ENCODE data around the gene NFYC.
A peak's percentile ranks its signal among the peaks of the same experiment; 100 is the strongest.

Gene NFYC

DNA sequence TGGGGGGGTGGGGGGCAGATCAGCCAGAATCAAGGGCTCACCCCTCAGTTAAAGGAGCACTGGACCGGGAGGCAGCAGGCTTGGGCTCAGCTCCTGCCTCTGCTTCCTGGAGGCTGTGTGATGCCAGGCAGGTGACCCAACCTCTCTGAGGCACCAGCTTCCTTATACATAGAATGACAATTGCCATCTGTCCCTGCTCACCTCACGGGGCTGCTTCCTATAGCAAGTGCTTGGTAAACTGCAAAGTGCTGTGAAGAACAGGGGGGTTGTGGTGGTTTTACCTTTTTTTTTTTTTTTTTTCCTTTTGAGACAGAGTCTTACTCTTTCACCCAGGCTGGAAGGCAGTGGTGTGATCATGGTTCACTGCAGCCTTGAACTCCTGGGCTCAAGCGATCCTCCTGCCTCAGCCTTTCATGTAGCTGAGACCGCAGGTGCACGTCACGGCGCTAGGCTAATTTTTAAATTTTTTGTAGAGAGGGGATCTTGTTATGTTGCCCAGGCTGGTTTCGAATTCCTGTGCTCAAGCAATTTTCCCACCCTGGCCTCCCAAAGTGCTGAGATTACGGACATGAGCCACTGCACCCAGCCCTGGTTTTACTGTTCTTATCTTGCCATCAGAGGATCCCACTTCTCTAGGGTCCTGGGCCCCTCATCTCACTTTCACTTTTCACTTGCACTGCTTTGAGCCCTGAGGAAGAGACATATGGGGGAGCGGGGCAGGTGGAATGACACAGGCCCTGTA is 103.6 kb downstream of the NFYC start:
- no peak overlapping the region for H3K4me3 ChIP-seq (ENCODE audit: low read depth, low read length)

DNA sequence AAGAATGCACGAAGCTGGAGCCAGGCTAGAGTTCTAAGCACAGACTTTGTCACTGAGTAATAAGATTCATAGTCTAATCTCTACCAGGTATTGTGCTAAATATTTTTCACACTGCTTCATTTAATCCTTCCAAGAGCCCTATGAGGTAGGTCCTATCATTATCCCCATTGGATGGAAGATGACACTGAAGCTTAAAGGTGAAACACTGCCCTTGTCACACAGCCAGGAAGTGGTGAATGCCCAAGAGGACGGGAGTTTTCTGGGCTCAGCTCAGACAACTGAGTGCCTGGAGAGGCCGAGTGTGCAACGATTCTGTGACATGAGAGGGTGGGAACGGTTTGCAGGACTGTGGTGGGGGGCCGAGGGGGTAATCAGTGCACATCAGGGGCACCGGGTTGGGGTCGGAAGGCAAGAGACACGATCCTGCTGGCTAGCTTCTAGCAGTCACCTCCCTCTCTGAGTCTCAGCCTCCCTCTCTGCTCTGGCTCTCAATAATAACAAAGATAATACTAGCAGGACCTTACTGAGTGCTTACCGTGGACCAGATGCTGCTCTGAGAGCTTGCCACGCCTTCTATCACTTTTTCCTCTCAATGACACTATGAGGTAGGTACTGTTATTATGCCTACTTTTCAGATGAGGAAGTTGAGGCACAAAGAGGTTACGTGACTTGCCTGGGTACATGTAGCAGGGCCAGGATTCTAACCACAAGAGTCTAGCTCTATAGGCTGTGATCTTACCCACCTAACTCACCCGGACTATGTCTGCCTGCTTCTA is 104.5 kb downstream of the NFYC start:
- no peak overlapping the region for H3K4me3 ChIP-seq (ENCODE audit: low read depth, low read length)

DNA sequence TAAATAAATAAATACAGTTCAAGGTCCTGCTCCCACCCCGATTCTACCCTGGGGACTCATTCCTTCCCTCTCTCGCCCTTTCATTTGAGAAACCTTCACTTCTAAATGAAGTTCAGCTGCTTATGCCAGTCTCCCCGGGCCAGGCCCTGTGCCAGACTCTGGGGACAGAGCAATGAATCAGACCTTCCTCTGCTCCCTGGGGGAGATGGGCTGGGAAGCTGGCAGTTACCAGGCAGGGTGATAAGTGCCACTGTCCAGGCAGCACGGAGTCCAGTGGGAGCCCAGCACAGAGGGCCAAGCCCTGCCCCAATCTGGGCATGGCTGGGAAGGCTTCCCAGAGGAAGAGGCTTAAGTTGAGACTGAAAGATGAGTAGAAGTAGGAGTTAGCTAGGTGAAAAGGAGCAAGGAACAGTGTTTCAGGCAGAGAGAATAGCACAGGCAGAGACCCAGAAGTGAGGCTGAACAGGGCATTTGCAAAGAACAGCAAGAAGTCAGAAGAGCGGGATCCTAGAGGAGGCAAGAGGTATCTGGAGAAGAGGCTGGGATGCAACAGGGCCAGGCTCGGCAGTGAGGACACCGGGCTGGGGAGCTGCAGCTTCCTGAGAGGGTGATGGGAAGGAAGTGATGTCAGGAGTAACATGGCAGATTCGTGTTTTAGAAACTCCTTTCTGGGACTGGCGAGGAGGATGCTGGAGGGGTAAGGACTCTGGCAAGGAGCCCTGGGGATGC is 105.6 kb downstream of the NFYC start:
- no peak overlapping the region for H3K4me3 ChIP-seq (ENCODE audit: low read depth, low read length)

GRCh38 chr1:40797668-40798010 is 106.1 kb downstream of the NFYC start:
- no peak overlapping the region for H3K4me3 ChIP-seq (ENCODE audit: low read depth, low read length)

DNA sequence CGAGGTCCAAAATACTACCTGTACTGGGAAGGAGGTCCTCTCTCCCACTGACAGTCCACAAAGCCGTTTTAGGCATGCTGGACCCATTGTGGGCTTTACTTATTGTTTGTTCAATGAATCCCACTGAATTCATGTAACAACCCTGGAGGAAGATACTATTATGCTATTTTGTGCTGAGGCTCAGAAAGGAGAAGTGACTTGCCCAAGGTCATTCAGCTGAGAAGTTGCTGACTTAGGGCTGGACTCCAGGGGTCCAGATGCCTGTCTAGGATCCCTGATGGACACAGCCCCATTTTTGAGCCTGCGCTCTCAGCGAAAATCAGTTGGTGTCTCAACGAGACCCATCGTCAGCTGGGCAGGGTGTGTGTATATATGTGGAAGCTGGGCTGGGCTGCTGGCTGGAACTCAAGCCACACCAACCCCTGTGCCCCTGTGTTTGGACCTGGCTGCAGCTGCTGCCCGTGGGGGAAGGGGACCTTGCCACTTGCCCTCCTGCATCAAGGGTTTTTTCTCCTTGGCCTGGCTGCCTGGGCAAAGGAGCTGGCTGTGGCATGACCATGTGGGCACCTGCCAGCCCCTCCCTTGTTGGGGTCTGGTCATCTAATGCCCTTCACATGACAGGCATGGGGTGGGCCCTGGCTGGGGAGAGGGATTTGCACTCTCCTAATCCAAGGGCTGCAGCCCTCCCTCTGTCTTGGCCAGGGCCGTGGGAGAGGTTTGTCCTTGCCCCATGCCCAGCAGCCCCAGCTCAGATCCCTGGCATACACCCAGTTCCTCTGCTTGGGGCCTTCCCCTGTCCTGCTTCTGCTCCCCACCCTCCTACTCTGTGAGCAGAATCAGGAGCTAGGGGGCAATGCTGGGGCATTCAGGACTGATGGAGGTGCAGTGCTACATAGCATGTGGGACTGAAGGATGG is 107.1 kb downstream of the NFYC start:
- H3K4me3 ChIP-seq (ENCODE audit: low read depth, low read length) = no peak overlapping the region

DNA sequence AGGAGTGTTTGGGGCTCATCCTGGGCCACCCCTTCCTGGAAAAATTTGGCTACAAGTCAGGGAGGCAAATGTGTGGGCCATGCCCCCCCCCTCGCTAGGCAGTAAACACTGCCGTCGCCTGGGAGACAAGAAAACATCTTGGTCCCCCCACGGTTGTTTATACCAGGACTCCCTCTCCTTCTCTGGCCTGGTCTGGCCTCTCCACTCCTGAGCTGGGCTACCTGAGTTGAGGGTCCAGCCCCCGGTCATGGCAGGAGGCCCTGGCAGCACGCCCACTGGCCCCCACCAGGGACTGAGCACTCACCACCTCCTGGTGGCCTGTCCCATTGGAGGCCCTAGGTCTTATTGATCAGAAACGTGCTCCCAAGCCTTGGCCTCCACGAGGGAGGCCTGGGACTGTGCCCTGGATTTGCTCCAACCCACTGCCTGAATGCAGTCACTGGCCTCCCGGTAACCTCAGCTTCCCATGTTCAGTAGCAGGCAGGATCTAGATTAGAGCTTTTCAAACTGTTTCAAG is 107.9 kb downstream of the NFYC start:
- no peak overlapping the region for H3K4me3 ChIP-seq (ENCODE audit: low read depth, low read length)

GRCh38 chr1:40801742-40802077 is 110.2 kb downstream of the NFYC start:
- no peak overlapping the region for H3K4me3 ChIP-seq (ENCODE audit: low read depth, low read length)

DNA sequence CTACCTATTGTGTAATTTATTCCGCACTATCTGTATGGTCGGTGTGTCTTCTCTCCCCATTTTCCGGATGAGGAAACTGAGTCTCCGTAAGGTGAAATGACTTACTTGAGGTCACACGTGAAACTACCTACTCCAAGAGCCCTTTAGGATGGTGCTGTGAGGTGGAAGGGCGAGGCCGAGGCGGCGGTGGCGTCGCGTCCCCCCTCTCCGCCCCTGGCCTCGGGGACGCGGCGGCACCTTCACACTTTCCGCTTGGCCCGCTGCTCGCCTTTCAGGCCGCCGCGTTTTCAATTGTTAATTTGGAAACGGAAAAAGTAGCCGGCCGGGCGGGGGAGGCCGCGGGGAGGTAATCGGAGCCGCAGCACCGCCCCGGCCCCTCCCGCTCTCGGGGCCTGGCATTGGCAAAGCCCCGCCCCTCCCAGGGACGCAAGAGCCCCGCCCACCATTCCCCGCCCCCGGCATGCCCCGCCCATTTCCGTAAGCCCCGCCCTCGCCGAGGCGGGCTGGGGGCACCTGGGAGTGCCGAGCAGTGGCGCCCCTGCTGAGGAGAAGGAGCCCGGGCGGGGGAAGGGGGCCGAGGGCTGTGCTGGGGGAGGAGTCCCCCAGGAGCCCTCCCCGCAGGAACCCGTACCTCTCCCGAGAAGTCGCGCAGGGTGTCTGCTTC is 110.7 kb downstream of the NFYC start:
- H3K4me3 ChIP-seq (ENCODE audit: low read depth, low read length) = peak overlapping the region; percentile 4

- H3K4me3 ChIP-seq (ENCODE audit: low read depth, low read length) = no peak overlapping the region
Observed at GRCh38 chr1:40802742-40803113, 111.2 kb downstream of the NFYC start.

GRCh38 chr1:40803447-40803846 is 111.9 kb downstream of the NFYC start:
- no peak overlapping the region for H3K4me3 ChIP-seq (ENCODE audit: low read depth, low read length)

DNA sequence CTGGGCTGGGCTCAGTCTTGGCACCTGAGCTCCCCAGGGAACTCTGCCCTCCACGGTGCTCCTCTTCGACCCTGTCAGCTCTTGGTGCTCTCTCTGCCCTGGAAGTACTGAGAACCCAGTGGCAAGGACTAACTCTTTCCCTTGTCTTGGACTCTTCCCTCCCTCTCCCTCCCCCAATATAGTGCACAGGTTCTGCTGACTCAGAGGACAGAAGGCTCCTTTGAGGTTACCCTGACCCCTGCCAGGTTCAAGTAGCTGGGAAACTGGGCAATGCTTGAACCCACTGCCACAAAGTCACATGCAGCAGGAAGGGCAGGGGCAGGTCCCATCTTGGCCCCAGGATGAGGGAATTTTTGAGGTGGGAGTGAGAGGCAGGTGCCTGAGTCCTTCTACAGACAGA is 112.4 kb downstream of the NFYC start:
- no peak overlapping the region for H3K4me3 ChIP-seq (ENCODE audit: low read depth, low read length)

GRCh38 chr1:40806240-40806639 is 114.7 kb downstream of the NFYC start:
- no peak overlapping the region for H3K4me3 ChIP-seq (ENCODE audit: low read depth, low read length)

GRCh38 chr1:40806731-40807695 is 115.5 kb downstream of the NFYC start:
- no peak overlapping the region for H3K4me3 ChIP-seq (ENCODE audit: low read depth, low read length)

- no peak overlapping the region for H3K4me3 ChIP-seq (ENCODE audit: low read depth, low read length)
Observed at GRCh38 chr1:40808002-40808401, 116.5 kb downstream of the NFYC start.

DNA sequence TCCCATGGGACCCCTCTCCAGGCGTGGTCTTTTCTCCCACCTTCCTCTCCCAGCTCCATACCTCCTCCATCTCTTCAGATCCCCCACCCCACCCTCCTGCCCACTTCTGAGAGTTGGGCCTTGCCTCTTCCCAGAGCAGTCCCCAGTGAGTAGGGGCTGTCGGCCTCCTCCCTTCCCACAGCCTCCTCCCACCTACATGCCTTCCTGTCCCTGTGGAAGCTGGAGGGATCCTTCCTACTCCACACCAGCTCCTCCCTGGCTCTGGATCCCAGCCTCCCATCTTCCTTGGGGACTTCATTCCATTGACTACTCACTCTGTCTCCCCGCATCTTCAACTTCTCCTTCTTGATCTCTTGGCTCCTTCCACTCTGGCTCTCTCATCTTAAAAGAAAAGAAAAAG is 116.9 kb downstream of the NFYC start:
- no peak overlapping the region for H3K4me3 ChIP-seq (ENCODE audit: low read depth, low read length)

DNA sequence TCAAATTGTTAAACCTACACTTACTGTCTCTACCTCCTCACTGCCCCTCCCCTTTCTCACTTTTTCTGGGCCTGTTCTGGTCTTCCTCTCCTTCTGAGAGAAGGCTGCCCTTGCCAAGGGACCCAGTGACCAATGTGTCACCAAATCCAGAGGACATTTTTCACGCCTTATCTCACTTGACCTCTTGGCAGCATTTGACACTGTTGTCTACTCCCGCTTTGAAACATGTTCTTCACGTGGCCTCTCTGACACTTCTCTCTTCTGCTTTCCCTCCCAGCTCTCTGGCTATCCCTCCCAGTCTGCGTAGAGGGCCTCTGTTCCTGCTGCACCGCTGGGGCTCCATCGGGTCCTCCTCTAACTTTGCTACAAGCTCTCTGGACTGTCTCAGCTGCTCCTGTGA is 117.4 kb downstream of the NFYC start:
- H3K4me3 ChIP-seq (ENCODE audit: low read depth, low read length) = no peak overlapping the region

DNA sequence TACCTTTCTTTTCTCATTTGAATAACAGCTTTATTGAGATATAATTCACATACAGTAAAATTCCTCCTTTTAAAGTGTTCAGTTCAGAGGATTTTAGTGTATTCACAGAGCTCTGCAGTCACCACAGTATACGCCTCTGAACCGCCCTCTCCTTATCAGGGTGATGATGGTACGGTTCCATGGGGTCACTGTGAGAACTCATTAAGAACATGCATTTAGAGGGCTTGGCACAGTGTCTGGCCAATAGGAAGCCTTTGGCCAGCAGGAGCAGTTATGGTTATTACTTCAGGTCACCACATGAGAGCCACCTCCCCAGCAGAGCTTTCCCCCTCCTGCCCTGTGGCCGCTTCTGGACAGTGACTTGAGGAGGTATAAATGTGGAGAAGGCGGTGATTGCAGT is 119.4 kb downstream of the NFYC start:
- no peak overlapping the region for H3K4me3 ChIP-seq (ENCODE audit: low read depth, low read length)

GRCh38 chr1:40815420-40815819 is 123.9 kb downstream of the NFYC start:
- no peak overlapping the region for H3K4me3 ChIP-seq (ENCODE audit: low read depth, low read length)

DNA sequence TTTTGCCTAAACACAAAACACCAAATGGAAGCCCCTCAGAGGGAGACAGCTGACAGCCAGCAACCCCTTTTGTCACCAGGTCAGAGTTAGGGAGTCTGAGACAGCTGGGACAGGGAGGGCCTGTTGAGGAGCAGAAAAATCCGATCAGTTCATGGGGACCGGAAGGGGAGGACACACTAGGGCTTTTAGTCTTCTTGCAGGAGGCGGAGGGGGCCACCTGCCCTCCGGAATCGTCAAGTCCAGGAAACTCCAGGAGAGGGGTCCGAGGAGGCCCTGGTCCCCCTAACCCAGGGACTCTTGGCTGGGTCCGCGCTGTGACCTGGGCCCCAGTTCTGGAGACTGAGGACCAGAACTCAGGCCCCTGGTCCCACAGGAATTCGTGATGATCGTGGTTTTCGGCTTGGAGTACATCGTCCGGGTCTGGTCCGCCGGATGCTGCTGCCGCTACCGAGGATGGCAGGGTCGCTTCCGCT is 126.3 kb downstream of the NFYC start:
- peak overlapping the region; percentile 57 for H3K4me3 ChIP-seq (ENCODE audit: low read depth, low read length)

Data from iPS-11a (cell line).